Esophagus (tissue), 2 donors: Measurements from ENCODE around the gene SREBF1. TPM values are rescaled to one million over a fixed set of nuclear protein-coding genes. Genes with fewer than 3 reads are reported as not detected.

Source experiments
- H3K27ac ChIP-seq, 2 donors: one replicate each; pipeline ENCODE4 v1.5.1; 2013; ENCODE audit warnings: low read depth in 2 of 2, mild to moderate bottlenecking in 2 of 2, inconsistent platforms in 1 of 2, low read length in 1 of 2, moderate library complexity in 1 of 2
- H3K27me3 ChIP-seq, 2 donors: one replicate each; pipeline ENCODE4 v1.6.1; 2013; ENCODE audit warnings: low read length in 2 of 2, control low read depth in 1 of 2, mild to moderate bottlenecking in 1 of 2; ENCODE audit not compliant: insufficient read depth in 2 of 2, control insufficient read depth in 1 of 2
- H3K36me3 ChIP-seq, 2 donors: one replicate each; pipeline ENCODE4 v1.6.1; 2013; ENCODE audit warnings: low read length in 1 of 2; ENCODE audit not compliant: control insufficient read depth in 2 of 2, insufficient read depth in 2 of 2
- H3K4me1 ChIP-seq, 2 donors: one replicate each; pipeline ENCODE4 v1.6.1; 2013; ENCODE audit warnings: low read length in 1 of 2; ENCODE audit not compliant: control insufficient read depth in 2 of 2, insufficient read depth in 2 of 2
- H3K4me3 ChIP-seq, 2 donors: one replicate each; pipeline ENCODE4 v1.5.1; 2013; ENCODE audit warnings: low read length in 2 of 2, mild to moderate bottlenecking in 2 of 2, low read depth in 1 of 2, moderate library complexity in 1 of 2
- H3K9me3 ChIP-seq, 2 donors: one replicate each; pipeline ENCODE4 v1.6.1; 2013; ENCODE audit warnings: mild to moderate bottlenecking in 2 of 2, low read depth in 1 of 2, low read length in 1 of 2, moderate library complexity in 1 of 2; ENCODE audit not compliant: control insufficient read depth in 2 of 2, insufficient read depth in 1 of 2
- WGBS, 2 donors: extraction: QIAGEN DNeasy Blood & Tissue Kit; methylation state at CpG; one replicate each; pipeline ENCODE4 v1.1.7; 2013; 5-methylcytosine and 5-hydroxymethylcytosine counted together
- polyA plus RNA-seq, 2 donors: library from polyadenylated mRNA; stranded (reverse); fragments of 200-250 nt; gene quantifications; one replicate each; pipeline ENCODE4 v1.2.3, GENCODE V29; 2013
- donor health status: healthy with polysubstance abuse.
- donor health status: Bipolar disorder and iron deficiency.

Gene SREBF1
- polyA plus RNA-seq, 2 donors, result 95.1 to 116 TPM

DNA sequence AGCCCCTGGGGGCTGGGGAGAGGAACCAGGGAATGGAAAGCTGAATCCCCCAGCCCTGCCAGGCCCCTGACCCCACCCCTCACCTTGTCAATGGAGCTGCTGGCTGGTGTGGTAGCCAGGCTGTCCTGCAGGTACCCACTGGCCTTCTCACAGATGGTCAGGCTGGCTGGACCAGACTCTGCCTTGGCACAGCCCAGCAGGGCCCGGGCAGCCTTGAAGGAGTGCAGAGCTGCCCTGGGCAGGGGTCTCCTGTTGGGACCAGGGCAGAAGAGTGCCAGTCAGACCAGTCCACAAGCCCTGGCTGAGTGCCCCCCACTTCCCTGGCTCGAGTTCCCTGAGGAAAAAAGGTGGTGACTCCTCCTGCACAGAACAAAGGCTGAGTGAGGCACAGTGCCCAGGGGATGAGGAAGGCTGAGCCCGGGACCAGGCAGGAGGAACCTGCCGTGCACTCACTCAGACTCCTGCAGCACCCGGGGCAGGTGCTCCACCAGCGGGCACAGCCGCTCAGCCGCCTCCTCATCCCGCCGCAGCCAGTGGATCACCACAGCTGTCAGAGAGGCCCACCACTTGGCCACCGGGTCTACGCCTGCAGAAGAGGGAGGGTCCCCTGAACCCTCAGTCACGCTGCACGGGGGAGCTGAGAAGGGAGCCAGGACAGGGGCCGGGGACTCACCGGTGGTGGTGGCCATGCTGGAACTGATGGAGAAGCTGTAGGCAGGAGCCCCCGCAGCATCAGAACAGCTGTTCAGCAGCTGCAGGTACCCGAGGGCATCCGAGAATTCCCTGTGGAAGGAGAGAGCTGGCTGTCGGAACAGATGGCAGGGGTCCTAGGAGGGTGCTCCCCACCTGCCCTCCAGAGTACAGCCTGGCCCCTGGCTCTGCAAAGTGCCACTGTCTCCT lies 22.4 kb downstream of the SREBF1 start:
- no peak overlapping the region for H3K4me3 ChIP-seq
- H3K27ac ChIP-seq, result peak overlapping the region in 1 of 2 donors; percentile 38
- peaks cover 8 to 40% of the 10 kb centered on the region in 2 donors for H3K4me1 ChIP-seq
- peaks cover 0 to 71% of the 10 kb centered on the region in 2 donors for H3K36me3 ChIP-seq
- 51 to 63% methylated on average over 20 of the region's 20 CpGs for WGBS, 2 donors
- H3K9me3 ChIP-seq, result no peaks in the 10 kb centered on the region
- no peaks in the 10 kb centered on the region for H3K27me3 ChIP-seq

DNA sequence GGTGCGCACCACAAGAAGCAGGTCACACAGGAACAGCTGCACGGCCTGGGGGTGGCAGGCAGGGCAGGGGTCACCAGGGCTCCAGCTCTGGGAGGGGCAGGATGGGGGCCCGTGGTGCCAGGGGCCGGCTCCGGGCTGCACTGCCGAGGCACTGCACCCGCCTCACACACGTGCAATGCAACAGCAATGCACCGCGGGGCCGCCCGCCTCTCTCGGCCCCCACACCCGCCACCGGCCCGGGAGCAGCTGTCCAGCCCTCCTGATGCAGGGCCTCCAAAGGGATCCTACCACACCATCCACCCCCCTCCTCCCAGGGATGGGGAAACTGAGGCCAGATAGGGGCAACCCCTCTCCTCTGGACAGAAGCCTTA lies 23.1 kb downstream of the SREBF1 start:
- Histone ChIP-seq H3K4me3 (no peak overlapping the region), H3K9me3 (no peaks in the 10 kb centered on the region), H3K27ac (no peak overlapping the region), H3K27me3 (no peaks in the 10 kb centered on the region), H3K4me1 (peaks cover 8 to 35% of the 10 kb centered on the region in 2 donors), H3K36me3 (peaks cover 0 to 65% of the 10 kb centered on the region in 2 donors)
- WGBS, 2 donors, result 78 to 84% methylated on average over 13 to 16 of the region's 16 CpGs

DNA sequence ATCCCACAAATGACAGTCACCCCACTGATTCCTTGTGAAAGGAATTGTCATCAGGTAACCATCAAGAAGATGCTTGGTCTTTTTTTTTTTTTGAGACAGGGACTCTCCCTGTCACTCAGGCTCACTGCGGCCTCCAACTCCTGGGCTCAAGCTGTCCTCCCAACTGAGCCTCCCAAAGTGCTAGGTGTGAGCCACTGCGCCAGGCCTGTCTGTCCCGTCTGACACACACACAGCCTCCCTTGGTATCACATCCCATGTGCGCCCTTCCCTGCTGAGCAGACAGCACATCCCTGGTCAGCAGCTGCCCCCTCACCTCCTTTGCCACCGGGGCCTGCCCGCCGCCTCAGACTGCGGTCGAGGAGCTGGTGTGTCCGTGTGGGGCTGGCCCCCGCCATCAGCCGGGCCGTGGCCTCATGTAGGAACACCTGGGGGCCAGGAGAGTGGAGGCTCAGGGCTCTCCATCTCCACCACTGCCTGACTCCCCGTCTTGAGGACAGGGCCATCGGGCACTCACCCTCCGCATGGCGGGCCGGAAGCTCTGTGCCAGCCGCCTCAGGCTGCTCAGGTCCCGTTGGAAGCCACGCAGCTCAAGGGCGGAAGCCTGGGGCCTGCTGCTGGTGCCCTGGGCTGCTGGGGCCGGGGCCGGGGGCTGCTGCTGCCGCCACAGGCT lies 23.6 kb downstream of the SREBF1 start:
- H3K27ac ChIP-seq, result peak overlapping the region in 1 of 2 donors; percentile 76
- peaks cover 0 to 59% of the 10 kb centered on the region in 2 donors for H3K36me3 ChIP-seq
- H3K4me1 ChIP-seq, result peaks cover 5 to 33% of the 10 kb centered on the region in 2 donors

DNA sequence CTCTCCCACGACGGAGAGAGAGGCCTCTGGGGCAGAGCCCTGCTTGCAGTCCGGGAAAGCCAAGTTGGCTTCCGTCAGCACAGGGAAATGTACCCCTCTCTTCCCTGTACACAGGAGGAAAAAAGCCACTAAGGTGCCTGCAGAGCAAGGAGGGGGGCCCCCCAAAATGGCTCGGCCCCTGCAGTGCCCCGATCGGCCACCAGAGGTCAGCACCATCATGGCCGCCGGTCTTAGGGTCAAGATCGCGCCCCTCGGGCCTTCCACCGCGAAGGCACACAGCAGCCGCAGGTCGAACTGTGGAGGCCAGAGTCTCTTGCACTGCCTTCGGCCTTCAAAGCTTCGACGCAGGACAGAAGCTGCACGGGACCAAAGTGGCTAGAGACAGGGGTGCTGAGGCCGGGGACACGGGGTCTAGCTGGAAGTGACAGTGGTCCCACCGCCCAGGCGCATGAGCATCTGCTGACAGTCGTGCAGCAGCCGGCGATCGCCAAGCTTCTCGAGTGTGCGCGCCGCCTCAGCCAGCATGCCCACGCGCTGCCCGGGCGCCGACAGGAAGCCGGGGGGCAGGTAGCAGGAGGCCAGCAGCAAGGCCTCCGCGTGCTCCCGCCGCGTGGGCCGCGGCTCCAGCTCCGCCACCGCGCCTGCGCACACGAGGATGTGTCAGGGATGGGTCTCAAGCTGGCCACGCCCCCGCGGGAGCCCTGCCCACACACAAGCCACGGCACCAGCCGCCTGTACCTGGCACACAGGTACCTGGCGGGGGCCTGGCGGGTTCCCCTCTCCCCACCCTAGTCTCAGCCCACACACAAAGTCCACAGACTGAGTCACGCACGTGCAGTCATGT lies 24.4 kb downstream of the SREBF1 start:
- 44 to 50% methylated on average over 59 of the region's 59 CpGs for WGBS, 2 donors
- peaks cover 0 to 56% of the 10 kb centered on the region in 2 donors for H3K36me3 ChIP-seq
- H3K4me1 ChIP-seq, result peaks cover 4 to 34% of the 10 kb centered on the region in 2 donors

More for the DNA sequence above, 23.6 kb downstream of the SREBF1 start:
- Histone ChIP-seq H3K4me3 (no peak overlapping the region), H3K27me3 (no peaks in the 10 kb centered on the region), H3K9me3 (no peaks in the 10 kb centered on the region)
- WGBS, 2 donors, result 87% methylated on average over 24 to 25 of the region's 25 CpGs

DNA sequence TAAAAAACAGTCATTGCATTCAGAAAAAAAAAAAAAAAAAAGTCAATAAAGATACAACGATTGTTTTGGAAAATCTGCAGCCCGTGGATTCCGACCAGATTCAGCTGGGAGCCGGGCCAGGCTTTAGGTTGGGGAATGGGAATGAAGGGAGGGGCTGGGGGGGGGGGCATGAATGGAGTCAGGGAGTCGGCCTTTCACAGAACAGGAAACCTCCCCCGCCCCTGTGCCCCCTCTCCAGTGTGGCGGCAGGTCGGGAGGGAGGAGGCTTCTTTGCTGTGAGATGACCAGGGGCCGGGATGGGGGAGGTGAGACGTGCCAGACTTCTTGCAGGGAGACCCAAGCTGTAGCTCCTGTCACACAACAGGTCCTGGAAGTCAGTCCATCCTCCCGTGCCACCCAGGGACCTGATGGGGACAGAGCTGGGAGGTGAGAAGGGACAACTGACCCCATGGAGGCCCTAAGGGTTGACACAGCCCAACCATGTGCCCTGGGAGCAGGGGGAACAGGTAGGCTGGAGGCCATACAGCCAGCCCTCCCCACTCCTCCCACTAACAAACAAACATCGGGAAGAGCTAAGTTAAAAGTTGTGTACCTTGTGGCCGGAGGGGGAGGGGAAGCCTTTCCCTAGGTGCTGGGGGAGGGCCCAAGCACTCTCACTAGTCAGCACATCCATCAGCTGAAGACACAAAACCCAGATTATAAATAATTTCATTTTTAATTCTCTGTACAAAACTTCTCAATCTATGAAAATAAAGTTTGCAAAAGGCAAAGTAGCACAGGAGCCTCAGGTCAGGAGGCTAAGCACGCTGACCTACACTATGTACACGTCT lies 25.2 kb downstream of the SREBF1 start:
- H3K27ac ChIP-seq, result peak overlapping the region; percentile 45 to 52
- 40 to 43% methylated on average over 15 of the region's 15 CpGs for WGBS, 2 donors
- H3K9me3 ChIP-seq, result no peaks in the 10 kb centered on the region
- H3K4me3 ChIP-seq, result no peak overlapping the region
- H3K36me3 ChIP-seq, result peaks cover 0 to 47% of the 10 kb centered on the region in 2 donors
- H3K27me3 ChIP-seq, result no peaks in the 10 kb centered on the region
- peaks cover 4 to 34% of the 10 kb centered on the region in 2 donors for H3K4me1 ChIP-seq

More for the DNA sequence above, 24.4 kb downstream of the SREBF1 start:
- Histone ChIP-seq H3K27ac (peak overlapping the region in 1 of 2 donors; percentile 76), H3K27me3 (no peaks in the 10 kb centered on the region), H3K9me3 (no peaks in the 10 kb centered on the region), H3K4me3 (no peak overlapping the region)

DNA sequence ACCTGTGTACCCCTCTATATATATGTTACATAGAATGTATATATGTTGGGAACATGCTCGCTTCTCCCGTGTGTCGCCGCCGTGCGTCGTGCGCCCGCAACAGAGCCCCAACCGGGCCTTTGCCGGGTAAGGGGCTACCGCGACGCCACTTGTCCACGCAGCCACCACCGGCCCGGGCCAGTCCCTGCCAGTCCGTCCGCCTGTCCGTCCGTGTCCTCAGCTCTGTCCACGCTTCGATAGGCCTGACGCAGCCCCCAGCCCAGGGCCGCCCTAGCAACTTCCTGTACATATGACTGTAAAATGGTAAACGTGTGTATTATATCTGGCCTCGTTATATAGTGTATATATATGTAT lies 25.9 kb downstream of the SREBF1 start:
- Histone ChIP-seq H3K27me3 (no peaks in the 10 kb centered on the region), H3K4me3 (no peak overlapping the region), H3K27ac (peak overlapping the region in 1 of 2 donors; percentile 69), H3K9me3 (no peaks in the 10 kb centered on the region), H3K36me3 (peaks cover 0 to 43% of the 10 kb centered on the region in 2 donors), H3K4me1 (peaks cover 4 to 34% of the 10 kb centered on the region in 2 donors)
- 81 to 84% methylated on average over 26 to 27 of the region's 27 CpGs for WGBS, 2 donors

DNA sequence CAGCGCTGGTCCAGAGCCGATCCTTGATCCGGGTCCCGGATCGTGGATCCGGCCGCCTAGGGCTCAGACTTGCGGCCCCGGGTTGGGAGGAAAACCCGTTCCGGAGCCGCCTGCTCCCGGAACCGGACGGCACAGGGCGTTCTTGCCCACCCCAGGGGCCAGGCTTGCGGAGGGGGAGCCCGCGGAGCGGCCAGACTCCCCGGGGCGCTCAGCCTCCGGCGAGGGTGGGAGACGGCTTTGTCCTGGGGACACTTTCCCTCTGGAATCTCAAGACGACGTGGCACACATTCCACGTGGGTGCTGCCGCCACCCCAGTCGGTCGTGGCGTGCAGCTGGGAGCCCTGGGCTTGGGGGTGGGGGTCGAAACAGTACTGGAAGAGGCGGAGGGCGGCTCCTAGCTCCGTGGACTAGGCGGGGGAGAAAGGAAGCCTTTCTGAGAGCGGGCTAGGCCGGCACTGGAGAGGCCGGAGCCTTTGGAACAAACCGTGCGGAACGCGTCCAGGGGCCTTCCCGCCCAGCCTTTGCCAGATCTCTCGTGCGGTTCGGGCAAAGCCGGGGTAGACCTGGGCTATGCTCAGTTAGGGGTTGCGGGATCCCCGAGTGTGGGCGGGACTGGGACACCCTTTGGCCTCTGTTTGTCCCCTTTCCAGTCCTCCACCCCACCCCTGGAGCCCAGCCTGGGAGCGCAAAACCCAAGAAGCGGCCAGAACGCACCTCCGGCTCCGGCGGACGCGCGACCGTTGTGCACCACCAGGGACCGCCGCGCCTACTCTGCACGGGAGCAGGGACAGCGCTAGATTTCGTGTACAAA lies 26.5 kb downstream of the SREBF1 start:
- 42 to 53% methylated on average over 67 to 68 of the region's 68 CpGs for WGBS, 2 donors
- H3K27me3 ChIP-seq, result no peaks in the 10 kb centered on the region
- H3K4me1 ChIP-seq, result peaks cover 4 to 34% of the 10 kb centered on the region in 2 donors
- H3K27ac ChIP-seq, result peak overlapping the region; percentile 68 to 69
- H3K4me3 ChIP-seq, result peak overlapping the region in 1 of 2 donors; percentile 14
- H3K9me3 ChIP-seq, result no peaks in the 10 kb centered on the region
- H3K36me3 ChIP-seq, result peaks cover 0 to 38% of the 10 kb centered on the region in 2 donors

DNA sequence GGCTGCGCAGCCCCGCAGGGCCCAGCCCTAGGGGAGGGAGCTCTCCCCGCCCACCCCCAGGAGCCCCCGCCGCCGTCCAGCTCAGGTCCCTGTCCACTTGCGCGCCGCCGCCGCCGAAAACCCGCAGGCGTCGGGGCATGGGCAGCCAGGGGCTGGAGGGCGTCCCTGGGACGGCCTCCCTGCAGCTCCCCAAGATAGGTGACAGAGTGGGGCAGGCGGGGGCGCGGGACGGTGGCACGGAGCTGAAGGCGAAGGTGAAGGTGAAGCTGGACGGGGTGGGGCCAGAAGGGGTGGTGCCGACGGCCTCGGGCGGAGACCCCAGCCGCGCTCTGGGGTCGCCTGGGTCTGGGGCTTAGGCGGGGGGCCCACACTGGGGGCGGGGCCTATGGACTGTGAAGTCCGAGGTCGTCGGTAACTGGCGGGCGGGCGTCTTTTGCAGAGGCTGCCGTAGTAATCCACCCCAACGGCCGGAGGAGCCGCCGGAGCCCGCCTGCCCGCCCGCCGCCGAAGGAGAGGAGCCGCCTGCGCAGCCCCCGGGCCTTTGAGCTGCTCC lies 27.2 kb downstream of the SREBF1 start:
- H3K27ac ChIP-seq, result peak overlapping the region; percentile 34 to 68
- peaks cover 0 to 37% of the 10 kb centered on the region in 2 donors for H3K36me3 ChIP-seq
- H3K4me3 ChIP-seq, result peak overlapping the region in 1 of 2 donors; percentile 14
- 45 to 58% methylated on average over 47 to 52 of the region's 52 CpGs for WGBS, 2 donors
- H3K4me1 ChIP-seq, result peaks cover 4 to 27% of the 10 kb centered on the region in 2 donors
- H3K9me3 ChIP-seq, result no peaks in the 10 kb centered on the region
- no peaks in the 10 kb centered on the region for H3K27me3 ChIP-seq
